HepG2 (cell line): ENCODE data around the gene MRPS14.

Source experiments
- ATF2 ChIP-seq: sonication (generic); formaldehyde crosslinking; IDR thresholded peaks from 2 replicates; pipeline ENCODE4 v1.4.0; 2020; ENCODE audit warnings: missing genetic modification reagents
- ATF7-NPFF ChIP-seq: sonication (generic); formaldehyde crosslinking; IDR thresholded peaks from 2 replicates; pipeline ENCODE4 v1.8.1; 2023; ENCODE audit warnings: mild to moderate bottlenecking, low read depth, missing genetic modification reagents, moderate library complexity
- EP300 ChIP-seq, 3 experiments: sonication (generic) in 1 of 3; formaldehyde crosslinking in 1 of 3; IDR thresholded peaks; 2 replicates each; pipeline versions ENCODE4 v1.5.1 to v1.6.1; 2011 to 2020; ENCODE audit warnings: low read depth in 2 of 3, low read length in 2 of 3, borderline replicate concordance in 1 of 3, improper control_type of control experiment in 1 of 3, mild to moderate bottlenecking in 1 of 3, missing genetic modification reagents in 1 of 3, moderate library complexity in 1 of 3
- PHF8 ChIP-seq: sonication (generic); formaldehyde crosslinking; IDR thresholded peaks from 2 replicates; pipeline ENCODE4 v1.5.0; 2020; ENCODE audit warnings: missing genetic modification reagents
- SMARCC2 ChIP-seq: fragments of 450-650 bp; IDR thresholded peaks from 2 replicates; pipeline ENCODE4 v1.6.1; 2017; ENCODE audit warnings: antibody characterized with exemption, mild to moderate bottlenecking
- ZNF512 ChIP-seq: sonication (generic); formaldehyde crosslinking; IDR thresholded peaks from 2 replicates; pipeline ENCODE4 v1.4.0; 2020; ENCODE audit warnings: mild to moderate bottlenecking, missing genetic modification reagents
- ZNF766 ChIP-seq: sonication (generic); formaldehyde crosslinking; IDR thresholded peaks from 2 replicates; pipeline ENCODE4 v1.5.0; 2020; ENCODE audit warnings: missing genetic modification reagents, borderline replicate concordance
- TF ChIP-seq, protein P1 (sequence below), 2 experiments: sonication (generic) in 1 of 2; formaldehyde crosslinking in 1 of 2; IDR thresholded peaks; 2 replicates each; pipeline versions ENCODE4 v1.6.1 to v1.9.0; 2014 to 2022; ENCODE audit warnings: antibody characterized with exemption in 1 of 2, borderline replicate concordance in 1 of 2, inconsistent platforms in 1 of 2, low read depth in 1 of 2, missing genetic modification reagents in 1 of 2
- TF ChIP-seq, protein P2 (sequence below): sonication (generic); formaldehyde crosslinking; IDR thresholded peaks from 2 replicates; pipeline ENCODE4 v1.8.1; 2023; ENCODE audit warnings: missing genetic modification reagents, inconsistent platforms, borderline replicate concordance

- TF ChIP-seq, protein P1, sequence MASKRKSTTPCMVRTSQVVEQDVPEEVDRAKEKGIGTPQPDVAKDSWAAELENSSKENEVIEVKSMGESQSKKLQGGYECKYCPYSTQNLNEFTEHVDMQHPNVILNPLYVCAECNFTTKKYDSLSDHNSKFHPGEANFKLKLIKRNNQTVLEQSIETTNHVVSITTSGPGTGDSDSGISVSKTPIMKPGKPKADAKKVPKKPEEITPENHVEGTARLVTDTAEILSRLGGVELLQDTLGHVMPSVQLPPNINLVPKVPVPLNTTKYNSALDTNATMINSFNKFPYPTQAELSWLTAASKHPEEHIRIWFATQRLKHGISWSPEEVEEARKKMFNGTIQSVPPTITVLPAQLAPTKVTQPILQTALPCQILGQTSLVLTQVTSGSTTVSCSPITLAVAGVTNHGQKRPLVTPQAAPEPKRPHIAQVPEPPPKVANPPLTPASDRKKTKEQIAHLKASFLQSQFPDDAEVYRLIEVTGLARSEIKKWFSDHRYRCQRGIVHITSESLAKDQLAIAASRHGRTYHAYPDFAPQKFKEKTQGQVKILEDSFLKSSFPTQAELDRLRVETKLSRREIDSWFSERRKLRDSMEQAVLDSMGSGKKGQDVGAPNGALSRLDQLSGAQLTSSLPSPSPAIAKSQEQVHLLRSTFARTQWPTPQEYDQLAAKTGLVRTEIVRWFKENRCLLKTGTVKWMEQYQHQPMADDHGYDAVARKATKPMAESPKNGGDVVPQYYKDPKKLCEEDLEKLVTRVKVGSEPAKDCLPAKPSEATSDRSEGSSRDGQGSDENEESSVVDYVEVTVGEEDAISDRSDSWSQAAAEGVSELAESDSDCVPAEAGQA (IDR thresholded peaks at IDR 0.05; ENCODE audit: low read depth): no peak
- TF ChIP-seq, protein P1 (CRISPR knock-in tag; IDR thresholded peaks at IDR 0.05; ENCODE audit: borderline replicate concordance): peak; percentile 52
- TF ChIP-seq PHF8 (CRISPR knock-in tag) (peak; percentile 49), SMARCC2 (no peak), ZNF766 (CRISPR knock-in tag) (peak; percentile 75; the same call in 1 of the 2 replicates), ATF2 (CRISPR knock-in tag) (no peak), ATF7-NPFF (peak; percentile 98), EP300 (IDR thresholded peaks at IDR 0.05; ENCODE audit: low read depth in 2 of 2, low read length in 2 of 2) (peak in 1 of 2 experiments; percentile 36; a peak in 1 of 4 replicates), EP300 (CRISPR knock-in tag; IDR thresholded peaks at IDR 0.05; ENCODE audit: borderline replicate concordance) (0 out of 2 replicates have a peak, but pooled peaks have one; percentile 18), ZNF512 (no peak)
- TF ChIP-seq, protein P2, sequence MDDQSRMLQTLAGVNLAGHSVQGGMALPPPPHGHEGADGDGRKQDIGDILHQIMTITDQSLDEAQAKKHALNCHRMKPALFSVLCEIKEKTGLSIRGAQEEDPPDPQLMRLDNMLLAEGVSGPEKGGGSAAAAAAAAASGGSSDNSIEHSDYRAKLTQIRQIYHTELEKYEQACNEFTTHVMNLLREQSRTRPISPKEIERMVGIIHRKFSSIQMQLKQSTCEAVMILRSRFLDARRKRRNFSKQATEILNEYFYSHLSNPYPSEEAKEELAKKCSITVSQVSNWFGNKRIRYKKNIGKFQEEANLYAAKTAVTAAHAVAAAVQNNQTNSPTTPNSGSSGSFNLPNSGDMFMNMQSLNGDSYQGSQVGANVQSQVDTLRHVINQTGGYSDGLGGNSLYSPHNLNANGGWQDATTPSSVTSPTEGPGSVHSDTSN: no peak
Measured at GRCh38 chr1:174999936-175000696, 23.1 kb downstream of the MRPS14 start, which contains the start of gene CACYBP.
